DMS79 treated with DMSO at 0.1 percent for 48 hours (cell line): ENCODE measurements around the gene TSGA10IP.

Experiments
- DNase-seq: peaks from one replicate; lab custom pipeline; 2025; lab: John Stamatoyannopoulos, UW

TSGA10IP gene

GRCh38 chr11:65945430-65945911, at the start of gene TSGA10IP:
TSS of gene TSGA10IP (plus strand) at chr11:65945480. CDS start at chr11:65945676, 196 bp downstream.
- DNase-seq, result no peak

- DNase-seq, result no peak
Observed at GRCh38 chr11:65895482-65895981, 49.7 kb upstream of the TSGA10IP start.

- DNase-seq, result no peak
Observed at GRCh38 chr11:65896034-65896999, 49.0 kb upstream of the TSGA10IP start.

DNA sequence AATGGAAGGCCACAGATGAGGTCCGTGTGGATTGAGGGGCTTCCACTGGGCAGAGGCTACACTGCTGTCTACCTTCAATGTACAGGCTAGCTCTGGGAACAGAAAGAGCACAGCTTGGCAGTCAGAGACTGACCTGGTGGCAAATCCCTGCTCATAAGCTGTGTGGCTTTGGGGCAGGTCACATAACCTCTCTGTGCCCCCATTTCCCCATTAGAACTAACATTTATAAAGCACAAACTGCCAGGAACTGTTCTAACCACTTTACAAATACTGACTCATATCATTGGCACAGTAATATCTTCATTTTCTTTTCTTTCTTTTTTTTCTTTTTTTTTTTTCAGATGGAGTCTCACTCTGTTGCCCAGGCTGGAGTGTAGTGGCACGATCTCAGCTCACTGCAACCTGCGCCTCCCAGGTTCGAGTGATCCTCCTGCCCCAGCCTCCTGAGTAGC, 48.2 kb upstream of the TSGA10IP start:
- no peak for DNase-seq

DNA sequence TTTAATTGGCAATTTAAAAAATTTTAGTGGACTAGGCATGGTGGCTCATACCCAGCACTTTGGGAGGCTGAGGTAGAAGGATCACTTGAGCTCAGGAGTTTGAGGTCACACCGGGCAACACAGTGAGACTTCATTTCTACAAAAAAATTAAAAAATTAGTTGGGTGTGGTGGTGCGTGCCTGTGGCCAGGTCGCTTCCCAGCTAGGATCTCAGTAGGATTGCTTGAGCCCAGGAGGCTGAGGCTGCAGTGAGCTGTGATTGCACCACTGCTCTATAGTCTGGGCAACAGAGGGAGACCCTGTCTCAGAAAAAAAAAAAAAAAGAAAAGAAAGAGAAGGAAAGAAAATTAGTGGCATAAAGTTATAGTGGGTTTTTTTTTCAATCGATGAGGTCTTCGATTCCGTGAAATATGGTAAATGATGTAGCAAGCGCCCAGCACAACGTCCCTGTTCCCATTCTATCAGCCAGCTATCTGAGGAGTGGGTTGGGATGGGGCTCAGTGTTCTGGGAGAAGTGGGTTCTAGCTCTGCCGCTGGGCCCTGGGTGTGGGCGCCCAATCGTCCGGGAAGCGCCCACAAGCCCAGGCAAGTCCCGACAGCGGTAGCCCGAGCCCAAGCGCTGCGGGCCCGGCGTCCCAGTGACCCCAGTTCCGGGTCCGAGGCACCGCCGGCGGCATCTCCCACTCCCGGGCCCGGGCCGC, 46.5 kb upstream of the TSGA10IP start:
- DNase-seq, result no peak

- DNase-seq, result no peak
Observed at GRCh38 chr11:65899356-65900124, 45.7 kb upstream of the TSGA10IP start.

DNA sequence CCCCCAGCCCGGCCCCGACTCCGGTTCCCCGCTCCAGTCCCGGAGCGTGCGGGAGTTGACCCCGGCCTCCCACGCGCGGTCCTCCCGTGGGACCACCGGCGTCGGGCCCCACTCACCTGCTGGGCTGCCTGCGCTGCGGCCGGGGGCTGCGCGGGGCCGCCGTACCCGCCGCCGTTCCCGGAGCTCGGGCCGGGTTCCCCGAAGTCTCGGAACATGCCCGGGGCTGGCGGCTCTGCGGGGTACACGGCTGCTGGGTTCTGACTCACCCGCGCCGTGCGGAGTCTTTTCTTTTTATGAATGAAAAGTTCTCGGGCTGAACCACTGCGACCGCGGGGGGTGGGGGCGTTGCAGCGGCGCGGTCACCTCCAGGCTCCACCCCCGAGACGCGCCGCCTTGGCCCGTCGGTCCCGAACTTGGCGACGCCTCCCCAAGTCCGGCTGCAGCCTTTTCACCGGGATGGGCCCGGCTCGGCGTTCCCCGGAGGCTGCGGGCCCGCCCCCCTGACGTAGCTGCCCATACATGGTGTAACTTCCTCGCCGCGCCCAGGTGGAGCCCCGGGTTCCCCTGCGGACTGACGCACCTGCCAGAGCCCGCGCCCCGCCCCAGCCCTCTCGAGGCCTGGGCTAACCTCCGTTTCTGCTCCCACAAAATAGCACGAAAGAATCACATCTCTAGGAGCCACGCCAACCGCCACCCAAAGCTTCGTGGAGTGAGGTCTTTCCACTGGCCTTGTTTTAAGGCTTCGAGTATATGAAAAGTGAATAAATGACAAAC, 45.0 kb upstream of the TSGA10IP start, which contains the start of gene FOSL1:
Gene FOSL1, minus strand, starts transcription at position 264 of the 774 bp plus-strand sequence. Its CDS starts 49 bp downstream, at position 215.
- peak; percentile 67 for DNase-seq

GRCh38 chr11:65900899-65901180, 44.4 kb upstream of the TSGA10IP start:
- DNase-seq, result no peak

DNA sequence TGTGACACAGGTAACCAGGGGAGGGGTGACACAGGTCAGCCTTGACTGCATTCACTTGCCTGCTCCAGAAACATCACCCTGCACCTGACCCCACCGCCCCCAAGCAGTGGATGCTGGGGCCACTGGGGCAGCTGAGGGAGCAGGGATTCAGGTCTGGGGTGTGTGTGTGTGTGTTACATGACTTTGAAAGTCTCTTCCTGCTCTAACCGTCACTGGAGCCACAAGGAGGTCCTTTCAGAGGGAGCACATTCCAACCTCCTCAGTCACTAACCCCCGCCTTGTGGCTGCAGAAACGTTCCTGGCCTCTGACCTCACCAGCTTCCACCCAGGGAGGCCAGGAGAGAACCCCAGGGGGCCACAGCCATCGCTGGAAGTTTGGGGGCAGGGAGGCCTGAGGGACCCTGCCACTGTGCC, 42.2 kb upstream of the TSGA10IP start:
- no peak for DNase-seq

DNA sequence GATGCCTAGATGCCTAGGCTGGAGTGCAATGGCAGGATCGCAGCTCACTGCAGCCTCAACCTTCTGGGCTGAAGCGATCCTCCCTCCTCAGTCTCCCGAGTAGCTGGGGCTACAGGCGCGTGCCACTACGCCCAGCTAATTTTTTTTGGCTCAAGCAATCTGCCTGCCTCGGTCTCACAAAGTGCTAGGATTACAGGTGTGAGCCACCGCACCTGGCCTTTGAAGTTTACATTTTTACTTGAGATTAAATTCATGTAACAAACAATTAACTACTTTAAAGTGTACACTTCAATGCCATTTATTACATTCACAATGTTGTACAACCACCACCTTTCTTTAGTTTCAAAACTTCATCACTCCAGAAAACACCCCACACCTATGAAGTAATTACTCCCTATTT, 41.6 kb upstream of the TSGA10IP start:
- no peak for DNase-seq

DNA sequence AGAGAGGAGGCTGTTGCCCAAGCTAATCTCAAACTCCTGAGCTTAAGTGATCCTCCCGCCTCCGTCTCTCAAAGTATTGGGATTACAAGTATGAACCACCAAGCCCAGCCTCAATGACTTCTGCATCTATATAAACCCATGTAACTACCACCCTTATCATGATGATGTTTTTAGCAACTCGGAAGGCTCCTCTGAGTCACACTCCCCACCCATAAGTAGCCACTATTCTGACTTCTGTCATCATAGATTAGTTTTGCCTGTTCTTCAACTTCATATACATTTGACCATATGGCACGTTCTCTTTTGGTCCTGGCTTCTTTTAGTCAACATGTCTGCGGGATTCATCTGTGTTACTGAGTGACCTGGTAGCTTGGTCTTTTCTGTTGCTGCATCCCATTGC, 38.7 kb upstream of the TSGA10IP start:
- no peak for DNase-seq

GRCh38 chr11:65907878-65908277, 37.4 kb upstream of the TSGA10IP start:
- no peak for DNase-seq

DNA sequence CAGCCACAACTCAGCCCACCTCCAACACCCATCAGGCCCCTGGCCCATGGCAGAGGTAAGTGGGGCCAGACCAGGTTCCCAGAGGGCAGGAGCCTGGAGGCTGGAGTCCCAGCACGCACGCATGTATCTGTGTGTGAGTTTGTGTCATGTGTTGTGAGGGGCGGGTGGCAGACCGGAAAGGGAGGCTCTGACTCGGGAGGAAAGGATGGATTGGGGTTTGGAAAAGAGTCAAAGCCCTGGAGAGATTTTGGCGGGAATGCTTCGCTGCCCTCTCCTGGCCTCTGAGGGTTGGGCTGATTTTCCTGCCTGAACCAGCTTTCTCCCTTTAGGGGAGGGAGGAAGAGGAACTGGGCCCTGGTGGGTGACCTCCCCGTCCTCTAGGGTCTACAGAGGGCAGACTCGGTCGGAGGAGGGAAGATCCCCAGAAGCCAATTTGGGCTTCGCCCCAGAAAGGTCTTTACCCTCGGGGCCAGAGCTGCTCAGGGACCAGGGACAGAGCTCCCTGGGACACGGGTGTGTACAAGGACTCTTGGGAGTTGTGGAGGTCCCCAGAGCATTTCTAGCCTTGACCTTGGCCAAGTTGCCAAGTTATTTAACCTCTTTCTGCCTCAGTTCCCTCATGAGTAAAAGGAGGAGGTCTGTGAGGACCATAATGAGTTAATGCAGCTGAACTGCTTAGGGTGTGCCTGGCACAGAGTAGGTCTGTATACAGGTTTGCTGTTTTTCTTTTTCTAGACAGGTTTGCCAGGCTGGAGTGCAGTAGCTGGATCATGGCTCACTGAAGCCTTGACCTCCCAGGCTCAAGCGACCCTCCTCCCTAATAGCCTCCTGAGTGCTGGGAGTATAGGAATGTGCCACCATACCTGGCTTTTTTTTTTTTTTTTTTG, 33.4 kb upstream of the TSGA10IP start:
- peak; percentile 10 for DNase-seq

GRCh38 chr11:65912845-65913244, 32.4 kb upstream of the TSGA10IP start:
- DNase-seq, result no peak

DNA sequence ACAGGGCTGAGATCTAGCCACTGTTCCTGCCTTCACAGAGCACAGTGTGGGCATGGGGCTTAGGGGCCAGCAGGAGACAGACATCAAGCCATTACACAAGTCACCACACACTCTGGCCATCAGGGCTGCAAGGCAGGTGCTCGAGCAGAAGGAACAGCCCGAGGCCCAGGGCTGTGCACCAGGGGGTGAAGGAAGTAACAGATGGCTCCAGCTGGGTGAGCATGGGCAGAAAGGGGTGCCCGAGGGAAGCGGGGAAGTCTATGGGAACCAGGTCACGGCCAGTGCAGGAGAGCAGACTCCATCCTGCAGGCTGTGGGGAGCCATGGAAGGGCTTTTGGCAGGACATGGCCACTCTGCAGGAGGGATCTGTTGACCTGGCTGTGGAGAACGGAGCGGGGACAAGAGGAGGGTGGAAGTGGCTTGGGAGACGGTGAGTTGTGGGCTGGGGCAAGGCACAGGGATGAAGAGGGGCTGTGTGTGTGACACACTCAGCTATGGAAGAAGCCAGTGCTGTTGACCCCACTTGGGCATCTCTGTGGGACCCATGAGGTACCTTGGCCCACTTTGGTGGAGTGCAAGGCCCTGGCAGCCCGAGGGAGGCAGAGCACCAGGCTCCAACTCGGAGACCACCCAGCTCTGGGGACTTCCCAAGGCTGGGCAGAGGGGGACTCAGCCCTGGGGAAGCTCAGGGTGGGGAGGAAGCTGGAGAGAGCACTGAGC, 30.0 kb upstream of the TSGA10IP start:
- DNase-seq, result no peak

GRCh38 chr11:65915821-65916251, 29.4 kb upstream of the TSGA10IP start:
- no peak for DNase-seq

- DNase-seq, result no peak
Observed at GRCh38 chr11:65916391-65916790, 28.9 kb upstream of the TSGA10IP start.

DNA sequence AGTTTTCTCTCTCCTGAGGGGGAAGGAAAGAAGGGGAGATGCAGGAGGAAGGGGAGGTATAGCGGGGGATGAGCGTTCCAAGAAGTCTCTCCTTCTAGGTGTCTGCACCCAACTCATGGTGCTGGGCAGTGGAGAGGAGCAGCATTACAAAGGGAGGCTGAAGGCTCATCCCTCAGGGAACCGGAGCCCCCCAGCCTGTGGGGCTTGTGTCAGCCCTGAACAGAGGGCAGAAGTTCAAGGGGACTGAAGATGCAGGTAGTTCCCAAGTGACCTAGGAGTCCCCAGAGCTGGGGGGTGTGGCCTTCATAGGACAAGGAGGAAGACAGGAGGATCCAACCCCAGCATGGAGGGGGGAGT, 28.2 kb upstream of the TSGA10IP start:
- DNase-seq, result no peak

DNA sequence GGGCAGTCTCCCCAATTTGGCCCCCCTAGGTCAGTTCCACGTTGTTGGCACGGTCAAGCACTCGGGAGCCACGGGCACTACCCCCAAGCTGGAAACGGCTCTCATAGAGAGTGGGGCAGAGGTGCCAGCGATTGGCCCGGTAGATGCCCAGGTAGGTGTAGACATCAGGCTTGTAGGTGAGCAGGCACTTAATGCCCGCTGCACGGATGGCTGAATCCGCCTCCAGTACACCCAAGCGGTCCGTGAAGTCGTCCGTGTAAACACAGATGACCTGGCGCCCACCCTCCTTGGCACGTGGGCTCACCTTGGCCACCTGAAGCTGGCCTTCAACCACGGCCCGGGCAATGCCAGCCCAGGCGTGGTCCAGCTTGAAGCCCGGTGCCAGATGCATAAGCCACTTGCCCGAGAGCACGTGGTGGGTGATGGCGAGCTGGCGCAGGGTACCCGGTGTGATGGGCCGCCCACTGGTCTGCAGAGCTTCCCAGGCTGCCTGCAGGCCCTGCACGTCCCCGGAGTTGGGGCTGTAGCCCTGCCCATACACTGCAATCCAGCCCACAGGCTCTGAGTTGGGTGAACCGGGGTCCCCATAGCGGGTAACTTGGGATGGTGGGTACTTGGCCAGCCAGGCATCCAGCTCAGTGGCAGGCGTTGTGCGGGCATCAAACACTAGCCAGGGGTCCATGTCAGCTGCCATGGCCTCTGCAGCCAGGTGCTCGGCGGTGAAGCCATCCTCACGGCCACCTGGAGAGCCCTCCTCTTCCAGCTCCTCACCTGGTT, 27.7 kb upstream of the TSGA10IP start:
- DNase-seq, result no peak
